Stimulated activated CD4-positive, alpha-beta T cell treated with anti-CD3 and anti-CD28 coated beads, Interleukin-2, amount 100 ng/mL, for 24 hours (primary cell): ENCODE results near the gene AK4.
A peak's percentile ranks its signal among the peaks of the same experiment; 100 is the strongest.

Experiments
- DNase-seq, 2 donors: peaks; one replicate each; pipeline ENCODE4 v3.0.0-alpha.2; 2020

Gene AK4

GRCh38 chr1:65178235-65178634 lies 30.2 kb downstream of the AK4 start:
- DNase-seq, result no peak

GRCh38 chr1:65179148-65179547 lies 31.1 kb downstream of the AK4 start:
- DNase-seq, result no peak

GRCh38 chr1:65180977-65181376 lies 33.0 kb downstream of the AK4 start:
- no peak for DNase-seq

GRCh38 chr1:65182658-65183268 lies 34.8 kb downstream of the AK4 start:
- DNase-seq, result no peak

- no peak for DNase-seq
These were observed 41.6 kb downstream of the AK4 start for GRCh38 chr1:65189576-65190115.

GRCh38 chr1:65190229-65190628 lies 42.2 kb downstream of the AK4 start:
- DNase-seq, result no peak

GRCh38 chr1:65193129-65193695 lies 45.2 kb downstream of the AK4 start:
- no peak for DNase-seq

GRCh38 chr1:65195495-65196417 lies 47.8 kb downstream of the AK4 start:
- DNase-seq, result no peak

- no peak for DNase-seq
These were observed 48.9 kb downstream of the AK4 start for GRCh38 chr1:65196926-65197325.

GRCh38 chr1:65197636-65198035 lies 49.6 kb downstream of the AK4 start:
- DNase-seq, result no peak

- DNase-seq, result no peak
These were observed 50.1 kb downstream of the AK4 start for GRCh38 chr1:65198096-65198495.

- DNase-seq, result no peak
These were observed 52.4 kb downstream of the AK4 start for GRCh38 chr1:65200411-65200810.

- DNase-seq, result no peak
These were observed 58.8 kb downstream of the AK4 start for GRCh38 chr1:65206836-65207235.

GRCh38 chr1:65207317-65207716 lies 59.3 kb downstream of the AK4 start:
- no peak for DNase-seq

GRCh38 chr1:65208563-65208973 lies 60.6 kb downstream of the AK4 start:
- no peak for DNase-seq

GRCh38 chr1:65209005-65209885 lies 61.2 kb downstream of the AK4 start:
- no peak for DNase-seq

- no peak for DNase-seq
These were observed 62.3 kb downstream of the AK4 start for GRCh38 chr1:65210325-65210724.

GRCh38 chr1:65211331-65211730 lies 63.3 kb downstream of the AK4 start:
- no peak for DNase-seq

- peak in 1 of 2 donors; percentile 12 for DNase-seq
These were observed 65.4 kb downstream of the AK4 start for GRCh38 chr1:65213271-65214023.

- DNase-seq, result no peak
These were observed 66.5 kb downstream of the AK4 start for GRCh38 chr1:65214340-65215027.

- no peak for DNase-seq
These were observed 69.0 kb downstream of the AK4 start for GRCh38 chr1:65216989-65217388.
